ENCODE data around the gene GUF1.

The GUF1 gene

GRCh38 chr4:44678094-44679041 is at the start of gene GUF1:
TSS of gene GUF1 (plus strand) at chr4:44678420. CDS start at chr4:44678623, 203 bp downstream.
- TF ChIP-seq CTCF (IDR thresholded peaks at IDR 0.05) = no peak
- H3K4me3 ChIP-seq (ENCODE audit: low read depth in 1 of 2, low read length in 1 of 2) = peak within 1 kb of the TSS; percentile 74 to 75
- no peaks in the 10 kb centered on the region for H3K9me3 ChIP-seq
- H3K4me1 ChIP-seq (ENCODE audit: control insufficient read depth in 1 of 2, insufficient read depth in 1 of 2, low read depth in 1 of 2, low read length in 1 of 2) = peaks cover 9 to 15% of the 10 kb centered on the region in 2 experiments
- H3K36me3 ChIP-seq = peaks cover 4% of the 10 kb centered on the region
- peaks cover 23% of the 10 kb centered on the region for H3K27me3 ChIP-seq
- peak within 1 kb of the TSS; percentile 65 for H3K27ac ChIP-seq

GRCh38 chr4:44629280-44629866 is 48.8 kb upstream of the GUF1 start:
- Histone ChIP-seq H3K9me3 (no peaks in the 10 kb centered on the region), H3K27me3 (peaks cover 3% of the 10 kb centered on the region), H3K36me3 (no peaks in the 10 kb centered on the region), H3K4me1 (ENCODE audit: control insufficient read depth in 1 of 2, insufficient read depth in 1 of 2, low read depth in 1 of 2, low read length in 1 of 2) (no peaks in the 10 kb centered on the region), H3K27ac (no peak overlapping the region), H3K4me3 (ENCODE audit: low read depth in 1 of 2, low read length in 1 of 2) (no peak overlapping the region)
- no peak for TF ChIP-seq CTCF (IDR thresholded peaks at IDR 0.05)

- no peak overlapping the region for H3K4me3 ChIP-seq (ENCODE audit: low read depth in 1 of 2, low read length in 1 of 2)
- peaks cover 8% of the 10 kb centered on the region for H3K27me3 ChIP-seq
- no peaks in the 10 kb centered on the region for H3K36me3 ChIP-seq
- no peak for TF ChIP-seq CTCF (IDR thresholded peaks at IDR 0.05)
- no peak overlapping the region for H3K27ac ChIP-seq
- H3K4me1 ChIP-seq (ENCODE audit: control insufficient read depth in 1 of 2, insufficient read depth in 1 of 2, low read depth in 1 of 2, low read length in 1 of 2) = no peaks in the 10 kb centered on the region
- H3K9me3 ChIP-seq = no peaks in the 10 kb centered on the region
Observed at GRCh38 chr4:44632089-44632488, 46.1 kb upstream of the GUF1 start.

GRCh38 chr4:44632733-44633132 is 45.5 kb upstream of the GUF1 start:
- H3K4me1 ChIP-seq (ENCODE audit: control insufficient read depth in 1 of 2, insufficient read depth in 1 of 2, low read depth in 1 of 2, low read length in 1 of 2) = no peaks in the 10 kb centered on the region
- H3K27me3 ChIP-seq = peaks cover 8% of the 10 kb centered on the region
- no peaks in the 10 kb centered on the region for H3K9me3 ChIP-seq
- no peaks in the 10 kb centered on the region for H3K36me3 ChIP-seq
- H3K27ac ChIP-seq = no peak overlapping the region
- no peak for TF ChIP-seq CTCF (IDR thresholded peaks at IDR 0.05)
- H3K4me3 ChIP-seq (ENCODE audit: low read depth in 1 of 2, low read length in 1 of 2) = no peak overlapping the region

- H3K4me3 ChIP-seq (ENCODE audit: low read depth in 1 of 2, low read length in 1 of 2) = no peak overlapping the region
- peaks cover 8% of the 10 kb centered on the region for H3K27me3 ChIP-seq
- H3K27ac ChIP-seq = no peak overlapping the region
- TF ChIP-seq CTCF (IDR thresholded peaks at IDR 0.05) = no peak
- H3K36me3 ChIP-seq = no peaks in the 10 kb centered on the region
- H3K4me1 ChIP-seq (ENCODE audit: control insufficient read depth in 1 of 2, insufficient read depth in 1 of 2, low read depth in 1 of 2, low read length in 1 of 2) = no peaks in the 10 kb centered on the region
- no peaks in the 10 kb centered on the region for H3K9me3 ChIP-seq
Observed at GRCh38 chr4:44638091-44638490, 40.1 kb upstream of the GUF1 start.
